GM19328 (cell line): ENCODE measurements around the gene PRAMEF13.
"Not testable (repeated sequence)": the region's sequence is repeated elsewhere in the genome, so short reads cannot be mapped to it uniquely, and the experiment has no call there.

ENCODE experiments used
- ATAC-seq: cut with Tn5 transposase; IDR thresholded peaks from one replicate; pipeline ENCODE4 v1.9.1; 2021; ENCODE audit warnings: mild to moderate bottlenecking, moderate library complexity; ENCODE audit not compliant: unreplicated experiment

Gene PRAMEF13

GRCh38 chr1:13201309-13201708 lies at the start of gene PRAMEF13:
Gene PRAMEF13 (minus strand): TSS chr1:13201409. CDS start chr1:13199589, 1,820 bp downstream.
- ATAC-seq: not testable (repeated sequence)

DNA sequence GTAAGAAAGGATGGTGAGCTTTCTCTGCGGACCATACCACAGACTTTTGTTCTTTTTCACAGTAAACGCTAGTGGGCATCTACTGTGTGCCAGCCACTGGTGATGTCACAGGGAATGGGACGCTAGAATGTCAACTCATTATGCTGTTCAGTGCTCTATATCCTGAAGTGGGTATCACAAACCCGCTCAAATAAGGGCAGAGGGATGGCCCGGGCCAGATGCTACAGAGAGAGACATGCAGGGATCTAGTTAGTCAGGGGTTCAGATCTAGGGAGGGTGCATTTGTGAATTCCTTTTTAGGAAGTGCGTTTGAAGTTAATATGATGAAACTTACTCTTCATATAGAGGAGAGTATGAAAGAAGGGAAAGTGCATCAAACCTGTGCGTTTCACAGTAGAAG lies 45.9 kb upstream of the PRAMEF13 start:
- ATAC-seq: not testable (repeated sequence)

DNA sequence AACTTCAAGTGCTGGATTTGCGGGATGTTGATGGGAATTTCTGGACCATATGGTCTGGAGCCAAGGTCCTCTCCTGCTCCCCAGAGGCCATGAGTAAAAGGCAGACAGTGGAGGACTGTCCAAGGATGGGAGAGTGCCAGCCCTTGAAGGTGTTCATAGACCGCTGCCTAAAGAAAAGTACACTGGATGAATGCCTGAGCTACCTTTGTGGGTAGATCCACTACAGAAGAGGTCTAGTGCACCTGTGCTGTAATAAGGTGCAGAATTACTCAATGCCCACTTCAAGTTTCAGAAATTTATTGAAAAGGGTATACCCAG lies 45.3 kb upstream of the PRAMEF13 start:
- not testable (repeated sequence) for ATAC-seq

GRCh38 chr1:13245841-13246553 lies 44.8 kb upstream of the PRAMEF13 start:
- ATAC-seq: not testable (repeated sequence)

DNA sequence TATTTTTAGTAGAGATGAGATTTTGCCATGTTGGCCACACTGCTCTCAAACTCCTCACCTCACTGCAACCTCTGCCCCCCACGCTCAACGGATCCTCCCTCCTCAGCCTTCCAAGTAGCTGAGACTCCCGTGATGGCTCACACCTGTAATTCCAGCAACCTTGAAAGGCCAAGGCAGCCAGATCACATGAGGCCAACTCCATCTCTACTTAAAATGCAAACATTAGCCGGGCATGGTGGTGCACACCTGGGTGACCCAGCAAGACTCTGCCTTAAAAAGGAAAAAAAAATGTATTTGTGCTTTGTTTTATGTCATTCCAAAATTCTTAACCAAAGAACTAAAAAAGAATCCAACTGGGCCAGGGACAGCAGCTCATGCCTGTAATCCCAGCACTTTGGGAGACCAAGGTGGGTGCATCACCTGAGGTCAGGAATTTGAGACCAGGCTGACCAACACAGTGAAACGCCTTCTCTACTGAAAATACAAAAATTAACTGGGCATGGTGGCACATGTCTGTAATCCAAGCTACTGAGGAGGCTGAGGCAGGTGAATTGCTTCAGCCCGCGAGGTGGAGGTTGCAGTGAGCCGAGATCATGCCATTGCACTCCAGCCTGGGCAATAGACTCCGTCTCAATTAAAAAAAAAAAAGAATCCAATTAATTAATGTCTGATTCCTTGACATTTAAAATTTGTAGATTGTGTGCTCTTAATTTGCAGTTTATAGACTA lies 42.5 kb upstream of the PRAMEF13 start:
- ATAC-seq: not testable (repeated sequence)

DNA sequence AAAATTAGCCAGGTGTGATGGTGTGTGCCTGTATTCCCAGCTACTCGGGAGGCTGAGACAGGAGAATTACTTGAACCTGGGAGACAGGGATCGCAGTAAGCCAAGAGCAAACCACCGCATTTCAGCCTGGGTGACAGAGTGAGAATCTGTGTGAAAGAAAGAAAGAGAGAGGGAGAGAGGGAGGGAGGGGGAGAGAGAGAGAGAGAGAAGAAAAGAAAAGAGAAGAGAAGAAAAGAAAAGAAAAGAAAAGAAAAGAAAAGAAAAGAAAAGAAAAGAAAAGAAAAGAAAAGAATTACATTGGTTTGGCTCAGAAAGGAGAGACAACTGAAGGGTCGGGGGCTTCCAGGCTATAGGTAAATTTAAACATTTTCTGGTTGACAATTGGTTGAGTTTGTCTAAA lies 38.4 kb upstream of the PRAMEF13 start:
- not testable (repeated sequence) for ATAC-seq

GRCh38 chr1:13237572-13237971 lies 36.4 kb upstream of the PRAMEF13 start:
- ATAC-seq: not testable (repeated sequence)

DNA sequence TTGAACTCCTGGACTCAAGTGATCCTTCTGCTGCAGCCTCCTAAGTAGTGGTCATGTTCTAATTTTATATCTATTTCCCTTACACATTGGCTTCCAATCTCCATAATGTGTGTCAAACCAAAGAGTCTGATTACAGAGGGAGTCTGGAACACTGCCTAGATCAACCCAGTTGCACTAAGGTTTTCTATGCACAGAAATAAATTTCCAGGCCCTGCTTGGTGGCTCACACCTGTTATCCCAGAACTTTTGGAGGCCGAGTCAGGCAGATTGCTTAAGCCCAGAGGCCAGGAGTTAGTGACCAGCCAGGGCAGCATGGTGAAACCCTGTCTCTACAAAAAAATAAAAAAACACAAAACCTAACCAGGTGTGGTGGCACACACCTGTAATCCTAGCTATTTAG lies 32.8 kb upstream of the PRAMEF13 start:
- not testable (repeated sequence) for ATAC-seq

GRCh38 chr1:13232056-13232455 lies 30.8 kb upstream of the PRAMEF13 start:
- ATAC-seq: not testable (repeated sequence)

GRCh38 chr1:13231061-13231750 lies 30.0 kb upstream of the PRAMEF13 start:
- not testable (repeated sequence) for ATAC-seq

- not testable (repeated sequence) for ATAC-seq
Observed at GRCh38 chr1:13230601-13231000, 29.4 kb upstream of the PRAMEF13 start.

DNA sequence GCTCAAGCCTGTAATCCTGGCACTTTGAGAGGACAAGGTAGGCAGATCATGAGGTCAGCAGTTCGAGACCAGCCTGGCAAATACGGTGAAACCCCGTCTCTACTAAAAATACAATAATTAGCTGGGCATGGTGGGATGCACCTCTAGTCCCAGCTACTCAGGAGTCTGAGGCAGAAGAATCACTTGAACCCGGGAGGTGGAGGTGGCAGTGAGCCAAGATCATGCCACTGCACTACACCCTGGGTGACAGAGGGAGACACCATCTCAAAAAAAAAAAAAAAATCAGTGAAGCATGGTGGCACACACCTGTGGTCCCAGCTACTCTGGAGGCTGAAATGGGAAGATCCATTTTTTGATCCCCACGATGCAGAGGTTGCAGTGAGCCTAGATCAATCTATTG lies 28.9 kb upstream of the PRAMEF13 start:
- ATAC-seq: not testable (repeated sequence)

- ATAC-seq: no peak
Observed at GRCh38 chr1:13228343-13228781, 27.2 kb upstream of the PRAMEF13 start.

GRCh38 chr1:13227271-13228055 lies 26.3 kb upstream of the PRAMEF13 start:
- not testable (repeated sequence) for ATAC-seq

DNA sequence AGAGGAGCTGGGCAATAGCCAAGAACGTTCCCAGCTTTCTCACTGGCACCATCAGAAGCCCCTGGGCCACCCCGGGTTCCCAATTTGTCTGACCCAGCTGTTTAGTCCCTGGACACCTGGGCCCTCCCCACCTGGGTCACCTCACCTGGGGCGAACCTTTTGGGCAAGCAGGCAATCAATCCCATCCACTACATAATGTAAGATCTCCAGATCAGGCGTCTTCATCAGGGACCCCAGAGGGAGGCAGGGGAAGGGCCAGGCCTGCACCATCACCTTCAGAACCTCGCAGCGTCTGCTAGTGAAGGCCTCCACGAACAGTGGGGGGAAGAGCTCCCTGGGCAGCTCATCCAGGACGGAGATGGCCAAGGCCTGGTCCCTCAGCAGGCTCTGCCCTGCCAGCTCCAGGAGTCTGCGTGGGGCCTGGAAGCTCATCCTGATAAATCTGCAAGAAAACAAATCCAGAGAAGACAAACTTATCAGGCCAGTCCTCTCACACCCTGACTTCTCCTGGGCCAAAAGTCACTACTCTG lies 24.5 kb upstream of the PRAMEF13 start, which contains the start of gene PRAMEF18:
Gene PRAMEF18 (minus strand): TSS at position 480 of the 530 bp plus-strand sequence. CDS start 48 bp downstream, at position 432.
- ATAC-seq: not testable (repeated sequence)

DNA sequence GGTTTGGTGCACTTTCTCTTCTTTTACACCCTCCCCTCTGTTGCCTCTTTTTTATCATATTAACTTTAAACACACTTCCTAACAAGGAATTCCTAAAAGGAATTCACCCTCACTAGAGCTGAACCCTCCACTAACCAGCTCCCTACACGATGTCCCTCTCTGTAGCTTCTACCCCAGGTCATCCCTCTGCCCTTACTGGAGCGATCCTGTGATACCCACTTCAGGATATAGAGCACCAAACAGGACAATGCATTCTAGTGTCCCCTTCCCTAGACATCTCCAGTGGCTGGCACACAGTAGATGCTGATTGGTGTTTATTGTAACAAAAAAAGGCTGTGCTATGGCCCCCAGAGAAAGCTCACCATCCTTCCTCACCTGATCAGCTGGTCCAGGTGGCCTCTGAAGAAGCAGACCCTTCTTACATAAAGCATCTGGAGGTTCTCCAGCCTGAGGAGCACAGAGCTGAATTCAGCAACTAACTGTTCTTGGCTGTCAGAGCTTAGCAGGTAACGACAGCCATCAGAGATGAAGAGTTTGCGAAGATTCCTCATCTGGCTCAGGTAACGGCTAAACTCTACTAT lies 23.4 kb upstream of the PRAMEF13 start:
- no peak for ATAC-seq

GRCh38 chr1:13222788-13223187 lies 21.6 kb upstream of the PRAMEF13 start:
- ATAC-seq: not testable (repeated sequence)

DNA sequence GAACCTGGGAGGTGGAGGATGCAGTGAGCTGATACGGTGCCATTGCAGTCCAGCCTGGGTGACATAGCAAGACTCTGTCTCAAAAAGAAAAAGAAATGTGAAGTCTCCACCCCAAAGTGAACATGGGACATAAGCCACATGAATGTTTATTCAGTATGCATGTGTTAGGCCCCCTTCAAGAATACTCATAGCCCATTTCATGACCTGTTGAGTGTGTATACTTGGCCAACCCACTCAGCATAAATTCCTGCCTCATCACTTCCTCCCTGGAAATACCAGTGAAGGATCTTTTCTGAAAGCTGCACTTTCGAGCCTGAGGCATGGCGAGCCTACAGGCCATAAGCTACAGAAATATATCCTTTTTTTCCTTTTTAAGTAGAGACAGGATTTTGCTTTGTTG lies 18.0 kb upstream of the PRAMEF13 start:
- ATAC-seq: not testable (repeated sequence)

DNA sequence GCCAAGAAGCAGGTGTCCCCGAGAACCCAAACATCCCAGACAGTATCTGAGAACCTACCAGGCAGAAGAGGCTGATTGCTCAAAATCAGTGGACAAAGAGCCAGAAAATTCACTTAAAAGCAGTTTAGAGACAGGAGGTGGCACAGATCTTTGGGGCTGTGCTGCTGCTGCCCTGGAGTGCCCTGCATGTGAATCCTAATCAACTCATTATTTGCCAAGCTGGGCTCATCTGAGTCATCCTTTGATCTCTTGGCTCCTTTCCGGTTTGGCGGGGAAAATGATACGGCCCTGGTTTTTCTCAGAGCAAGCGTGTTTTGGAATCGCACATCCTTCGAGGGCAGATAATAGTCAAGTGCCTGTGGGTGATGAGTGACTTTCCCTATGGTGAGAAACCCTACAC lies 15.4 kb upstream of the PRAMEF13 start:
- ATAC-seq: not testable (repeated sequence)

- ATAC-seq: not testable (repeated sequence)
Observed at GRCh38 chr1:13208712-13209111, 7.5 kb upstream of the PRAMEF13 start.
